Cardiac muscle cell (in vitro differentiated cells and primary cell): Measurements from ENCODE around the gene FAM237A. TPM values are rescaled to one million over a fixed set of nuclear protein-coding genes. Genes with fewer than 3 reads are reported as not detected.

Experiments
- DNase-seq, 2 donors: peaks; one replicate each; pipeline versions ENCODE4 v3.0.0 to v3.0.0-alpha.2; 2010 to 2017; ENCODE audit warnings: low read depth in 1 of 2, low spot score in 1 of 2
- H3K27ac ChIP-seq: fragments of 200-600 bp; sonication (generic); 2 replicates; pipeline ENCODE4 v1.5.1; 2016
- H3K27me3 ChIP-seq: fragments of 200-600 bp; sonication (generic); 2 replicates; pipeline ENCODE4 v1.6.0; 2016; ENCODE audit warnings: control low read depth
- H3K36me3 ChIP-seq: fragments of 200-600 bp; sonication (generic); 2 replicates; pipeline ENCODE4 v1.5.1; 2016; ENCODE audit warnings: control low read depth
- H3K4me1 ChIP-seq: fragments of 200-600 bp; sonication (generic); 2 replicates; pipeline ENCODE4 v1.8.1; 2017; ENCODE audit warnings: low read depth, mild to moderate bottlenecking, mixed run types
- H3K4me3 ChIP-seq: fragments of 200-600 bp; sonication (generic); 2 replicates; pipeline ENCODE4 v1.5.1; 2016; ENCODE audit warnings: mild to moderate bottlenecking
- H3K9me3 ChIP-seq: fragments of 200-600 bp; sonication (generic); 2 replicates; pipeline ENCODE4 v1.5.1; 2017; ENCODE audit warnings: low read depth, mild to moderate bottlenecking, control low read depth
- polyA plus RNA-seq: library from polyadenylated mRNA; unstranded; fragments of >200 nt; fragmentation: Nextera tagmentation; extraction: Ambion mirVana; gene quantifications from 2 replicates; pipeline ENCODE4 v1.2.1, GENCODE V29; 2016
- total RNA-seq: library from RNA; depleted of rRNA; stranded (reverse); fragments of >200 nt; gene quantifications from 2 replicates; pipeline ENCODE4 v1.2.3, GENCODE V29; 2016
- TF ChIP-seq, protein P1 (sequence below): IDR thresholded peaks from 2 replicates; pipeline ENCODE4 v1.5.1; 2012; ENCODE audit warnings: low read depth, mild to moderate bottlenecking, low read length

The FAM237A gene
- total and polyA plus RNA-seq, 2 experiments from 2014 or later: not detected

DNA sequence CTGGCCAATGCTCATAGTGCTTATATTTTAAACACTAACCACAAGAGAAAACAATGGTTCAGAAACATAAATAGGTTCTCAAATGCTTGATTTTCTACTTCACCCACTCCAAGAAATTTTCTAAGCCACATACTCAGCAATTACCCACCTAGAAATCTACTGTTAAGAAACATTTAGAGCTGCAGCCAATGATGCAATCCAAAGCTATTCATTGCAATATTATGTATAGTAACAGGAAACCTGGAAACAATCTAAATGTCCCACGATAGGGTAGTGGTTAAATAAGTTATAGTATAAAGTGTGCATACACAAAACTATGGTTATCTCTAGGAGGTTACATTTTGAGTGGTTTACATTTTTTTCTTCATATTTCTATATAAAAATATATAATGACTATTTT, 5.7 kb downstream of the FAM237A start:
- Histone ChIP-seq H3K4me3 (no peak overlapping the region), H3K27ac (no peak overlapping the region), H3K4me1 (no peaks in the 10 kb centered on the region), H3K36me3 (no peaks in the 10 kb centered on the region), H3K27me3 (peaks cover 15% of the 10 kb centered on the region), H3K9me3 (no peaks in the 10 kb centered on the region)
- TF ChIP-seq, protein P1, sequence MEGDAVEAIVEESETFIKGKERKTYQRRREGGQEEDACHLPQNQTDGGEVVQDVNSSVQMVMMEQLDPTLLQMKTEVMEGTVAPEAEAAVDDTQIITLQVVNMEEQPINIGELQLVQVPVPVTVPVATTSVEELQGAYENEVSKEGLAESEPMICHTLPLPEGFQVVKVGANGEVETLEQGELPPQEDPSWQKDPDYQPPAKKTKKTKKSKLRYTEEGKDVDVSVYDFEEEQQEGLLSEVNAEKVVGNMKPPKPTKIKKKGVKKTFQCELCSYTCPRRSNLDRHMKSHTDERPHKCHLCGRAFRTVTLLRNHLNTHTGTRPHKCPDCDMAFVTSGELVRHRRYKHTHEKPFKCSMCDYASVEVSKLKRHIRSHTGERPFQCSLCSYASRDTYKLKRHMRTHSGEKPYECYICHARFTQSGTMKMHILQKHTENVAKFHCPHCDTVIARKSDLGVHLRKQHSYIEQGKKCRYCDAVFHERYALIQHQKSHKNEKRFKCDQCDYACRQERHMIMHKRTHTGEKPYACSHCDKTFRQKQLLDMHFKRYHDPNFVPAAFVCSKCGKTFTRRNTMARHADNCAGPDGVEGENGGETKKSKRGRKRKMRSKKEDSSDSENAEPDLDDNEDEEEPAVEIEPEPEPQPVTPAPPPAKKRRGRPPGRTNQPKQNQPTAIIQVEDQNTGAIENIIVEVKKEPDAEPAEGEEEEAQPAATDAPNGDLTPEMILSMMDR: no peak
- peak in 1 of 2 donors; percentile 6 for DNase-seq

DNA sequence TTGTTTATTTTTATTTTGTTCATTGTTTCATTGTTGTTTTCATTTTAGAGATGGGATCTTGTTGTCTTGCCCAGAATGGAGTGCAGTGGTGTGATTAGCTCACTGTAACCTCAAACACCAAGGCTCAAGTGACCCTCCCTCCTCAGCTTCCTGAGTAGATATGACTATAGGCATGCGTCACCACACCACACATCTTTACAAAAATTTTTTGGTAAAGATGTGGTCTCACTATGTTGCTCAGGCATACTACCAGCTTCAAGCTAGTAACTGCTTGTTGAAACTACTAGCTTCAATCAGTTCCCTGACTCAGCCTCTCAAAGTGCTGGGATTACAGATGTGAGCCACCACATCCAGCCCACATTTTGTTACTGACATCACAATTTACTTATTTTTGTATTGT, 14.8 kb downstream of the FAM237A start:
- Histone ChIP-seq H3K27me3 (no peaks in the 10 kb centered on the region), H3K4me3 (no peak overlapping the region), H3K36me3 (no peaks in the 10 kb centered on the region), H3K9me3 (no peaks in the 10 kb centered on the region), H3K27ac (no peak overlapping the region), H3K4me1 (no peaks in the 10 kb centered on the region)
- no peak for DNase-seq
- TF ChIP-seq, protein P1: no peak

DNA sequence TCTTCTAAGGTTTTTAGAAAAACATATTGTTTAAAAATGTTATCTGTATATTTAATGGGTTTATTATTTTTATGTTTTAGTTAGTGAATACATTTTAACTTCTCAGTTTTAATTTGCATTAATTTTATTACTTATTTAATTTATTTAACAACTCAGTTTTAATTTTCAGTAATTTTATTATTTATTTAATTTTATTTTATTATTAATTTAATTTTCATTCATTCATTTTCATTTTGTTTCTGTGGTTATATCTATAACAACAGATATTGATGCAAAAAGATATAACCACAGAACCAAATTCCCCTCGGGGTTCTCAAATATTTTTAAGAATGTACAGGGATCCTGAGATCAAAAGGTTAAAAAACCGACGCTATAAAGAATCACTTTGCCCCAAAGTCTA, 23.0 kb downstream of the FAM237A start:
- no peaks in the 10 kb centered on the region for H3K36me3 ChIP-seq
- no peaks in the 10 kb centered on the region for H3K9me3 ChIP-seq
- no peak for DNase-seq
- TF ChIP-seq, protein P1: no peak
- H3K4me3 ChIP-seq: no peak overlapping the region
- H3K4me1 ChIP-seq: no peaks in the 10 kb centered on the region
- H3K27ac ChIP-seq: no peak overlapping the region
- H3K27me3 ChIP-seq: no peaks in the 10 kb centered on the region

DNA sequence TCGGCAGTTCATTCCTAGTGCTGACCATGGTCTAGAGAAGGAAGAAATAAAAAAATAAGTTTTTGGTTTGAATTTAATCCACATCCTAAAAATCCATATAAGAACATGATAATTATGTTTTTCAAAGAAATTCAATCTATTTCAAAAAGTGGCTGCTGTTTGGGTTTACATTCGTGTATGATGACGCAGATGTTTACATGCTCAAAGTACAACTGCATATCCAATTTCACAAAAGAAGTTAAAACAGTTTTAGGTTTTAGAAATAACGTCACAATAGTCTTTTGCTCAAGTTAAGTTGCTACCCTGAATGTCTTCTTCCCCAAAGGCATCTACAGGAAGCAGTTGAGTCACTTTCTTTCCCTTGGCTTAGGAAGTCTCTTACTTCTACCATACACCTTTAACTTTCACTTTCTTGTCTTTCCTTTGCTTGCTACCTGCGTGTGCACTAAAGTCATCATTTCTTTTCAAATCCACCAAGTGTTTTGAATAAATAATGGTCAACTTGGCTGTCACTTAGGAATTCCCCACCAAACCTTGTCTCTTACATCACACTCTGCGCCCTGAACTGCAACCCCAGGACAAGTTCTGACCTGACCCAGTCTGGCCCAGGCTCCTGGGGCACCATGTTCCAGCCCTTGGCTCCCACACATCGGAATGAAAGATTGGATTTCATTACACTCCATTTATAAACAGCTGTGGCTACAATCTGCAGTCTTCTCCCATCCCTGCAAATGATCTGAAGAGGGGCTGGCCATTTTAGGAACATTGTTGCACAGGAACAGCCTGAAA, 28.4 kb downstream of the FAM237A start:
- Histone ChIP-seq H3K9me3 (no peaks in the 10 kb centered on the region), H3K27ac (no peak overlapping the region), H3K4me1 (no peaks in the 10 kb centered on the region), H3K27me3 (no peaks in the 10 kb centered on the region), H3K4me3 (no peak overlapping the region), H3K36me3 (no peaks in the 10 kb centered on the region)
- no peak for DNase-seq
- TF ChIP-seq, protein P1: no peak

DNA sequence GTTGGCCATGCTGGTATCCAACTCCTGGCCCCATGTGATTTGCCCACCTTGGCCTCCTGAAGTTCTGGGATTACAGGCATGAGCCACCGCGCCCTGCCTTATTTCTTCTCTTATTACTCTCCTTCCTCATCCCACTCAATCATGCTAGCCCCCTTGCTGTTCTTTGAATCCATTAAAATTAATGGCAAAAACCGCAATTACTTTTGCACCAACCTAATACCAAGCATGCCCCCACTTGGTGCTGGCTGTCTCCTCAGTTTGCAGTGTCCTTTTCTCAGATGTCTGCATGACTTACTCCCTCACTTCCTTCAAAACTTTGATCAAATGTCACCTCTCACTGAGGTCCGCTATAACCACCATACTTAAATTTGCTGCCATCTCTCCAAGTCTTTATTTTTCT, 41.3 kb downstream of the FAM237A start:
- Histone ChIP-seq H3K4me3 (no peak overlapping the region), H3K36me3 (no peaks in the 10 kb centered on the region), H3K9me3 (no peaks in the 10 kb centered on the region), H3K27me3 (peaks cover 7% of the 10 kb centered on the region), H3K27ac (no peak overlapping the region), H3K4me1 (no peaks in the 10 kb centered on the region)
- DNase-seq: no peak
- TF ChIP-seq, protein P1: no peak
